Kidney epithelial cell (primary cell): ENCODE data around the gene PSAP. TPM values are rescaled to one million over a fixed set of nuclear protein-coding genes. Genes with fewer than 3 reads are reported as not detected.

Experiments used
- DNase-seq: peaks from one replicate; pipeline ENCODE4 v3.0.0-alpha.2; 2010; ENCODE audit warnings: low read depth
- H3K27me3 ChIP-seq: 2 replicates; pipeline ENCODE4 v1.6.0; 2011; ENCODE audit warnings: low read length; ENCODE audit not compliant: control insufficient read depth, insufficient read depth
- H3K36me3 ChIP-seq: 2 replicates; pipeline ENCODE4 v1.5.1; 2011; ENCODE audit warnings: low read length; ENCODE audit not compliant: control insufficient read depth, insufficient read depth
- H3K4me3 ChIP-seq: 2 replicates; pipeline ENCODE4 v1.5.1; 2011; ENCODE audit warnings: low read depth, mild to moderate bottlenecking, control low read depth, low read length
- CTCF ChIP-seq: IDR thresholded peaks from 2 replicates; pipeline ENCODE4 v1.5.1; 2011; ENCODE audit warnings: mild to moderate bottlenecking, moderate library complexity, low read length, control low read depth, inconsistent platforms; ENCODE audit not compliant: insufficient read depth, poor library complexity, severe bottlenecking
- total RNA-seq: library from RNA; depleted of rRNA; stranded (reverse); fragments of >200 nt; gene quantifications from 2 replicates; pipeline ENCODE4 v1.2.3, GENCODE V29; 2015

Gene PSAP
- total RNA-seq, 1 donor from 2014 or later: 1,398 TPM

- Histone ChIP-seq H3K27me3 (peaks cover 6% of the 10 kb centered on the region), H3K4me3 (no peak overlapping the region), H3K36me3 (no peaks in the 10 kb centered on the region)
- no peak for TF ChIP-seq CTCF
- DNase-seq: no peak
Measured at GRCh38 chr10:71780156-71780555, 70.9 kb downstream of the PSAP start.

GRCh38 chr10:71779641-71780040 lies 71.4 kb downstream of the PSAP start:
- H3K4me3 ChIP-seq: no peak overlapping the region
- TF ChIP-seq CTCF: no peak
- no peak for DNase-seq
- H3K36me3 ChIP-seq: no peaks in the 10 kb centered on the region
- peaks cover 6% of the 10 kb centered on the region for H3K27me3 ChIP-seq

- Histone ChIP-seq H3K4me3 (no peak overlapping the region), H3K36me3 (no peaks in the 10 kb centered on the region), H3K27me3 (peaks cover 3% of the 10 kb centered on the region)
- no peak for DNase-seq
- no peak for TF ChIP-seq CTCF
Measured at GRCh38 chr10:71778071-71778825, 72.8 kb downstream of the PSAP start.

GRCh38 chr10:71777213-71777985 lies 73.7 kb downstream of the PSAP start:
- no peak for TF ChIP-seq CTCF
- DNase-seq: no peak
- no peaks in the 10 kb centered on the region for H3K36me3 ChIP-seq
- H3K4me3 ChIP-seq: no peak overlapping the region
- peaks cover 3% of the 10 kb centered on the region for H3K27me3 ChIP-seq

- no peak for TF ChIP-seq CTCF
- DNase-seq: no peak
- no peaks in the 10 kb centered on the region for H3K27me3 ChIP-seq
Measured at GRCh38 chr10:71776481-71776925, 74.5 kb downstream of the PSAP start.

More at GRCh38 chr10:71776481-71776925, 74.5 kb downstream of the PSAP start:
- no peak overlapping the region for H3K4me3 ChIP-seq
- H3K36me3 ChIP-seq: no peaks in the 10 kb centered on the region
